A549 (cell line): ENCODE measurements around the gene PPP2R2C. TPM values are rescaled to one million over a fixed set of nuclear protein-coding genes. Genes with fewer than 3 reads are reported as not detected.

Experiments
- ATAC-seq, 2 experiments: fragments of 200-7000 bp in 1 of 2; fragments of >200 bp in 1 of 2; cut with Nextera tagmentation in 1 of 2; cut with Tn5 transposase in 1 of 2; 3 replicates each; pipeline versions ENCODE4 v1.8.0 to v1.9.1; 2018 to 2020; ENCODE audit warnings: mild to moderate bottlenecking in 1 of 2, moderate library complexity in 1 of 2
- CTCF ChIA-PET: fragments of 300-600 bp; sonication (Branson Sonifier 250); formaldehyde crosslinking; extraction: SDS; loops from one replicate; lab custom pipeline; 2021; ENCODE audit warnings: antibody characterized with exemption, inconsistent platforms; lab: Yijun Ruan, JAX
- POLR2A ChIA-PET: fragments of 350-600 bp; formaldehyde crosslinking; extraction: SDS; loops from one replicate; lab custom pipeline; 2021; ENCODE audit warnings: antibody characterized with exemption, inconsistent platforms; lab: Yijun Ruan, JAX
- DNase-seq, 2 experiments: peaks; one replicate each; pipeline versions ENCODE4 v3.0.0 to v3.0.0-alpha.2; 2011 to 2016; ENCODE audit warnings: low read depth in 1 of 2, low spot score in 1 of 2
- FAIRE-seq: peaks from 2 replicates; lab custom pipeline; 2011; peaks lifted over from hg19 to GRCh38; lab: Jason Lieb, UNC
- H3K27ac ChIP-seq, 2 experiments: fragments of >200 bp; sonication (Bioruptor Twin); formaldehyde crosslinking; 3 replicates each; pipeline ENCODE4 v1.5.1; 2016 to 2017
- H3K4me1 ChIP-seq: fragments of >200 bp; sonication (Bioruptor Twin); formaldehyde crosslinking; 3 replicates; pipeline ENCODE4 v1.6.1; 2016
- H3K4me2 ChIP-seq: fragments of >200 bp; sonication (Bioruptor Twin); formaldehyde crosslinking; 3 replicates; pipeline ENCODE4 v1.6.1; 2016
- H3K4me3 ChIP-seq: fragments of >200 bp; sonication (Bioruptor Twin); formaldehyde crosslinking; 3 replicates; pipeline ENCODE4 v1.5.1; 2016
- H3K9me3 ChIP-seq: fragments of >200 bp; sonication (Bioruptor Twin); formaldehyde crosslinking; 3 replicates; pipeline ENCODE4 v1.6.1; 2016
- BHLHE40 ChIP-seq: IDR thresholded peaks from 2 replicates; pipeline ENCODE4 v1.6.1; 2012; ENCODE audit warnings: low read depth, low read length, inconsistent platforms
- CBX2 ChIP-seq: fragments of 200-600 bp; sonication (generic); IDR thresholded peaks from 2 replicates; pipeline ENCODE4 v1.6.1; 2016; ENCODE audit warnings: low read depth, mild to moderate bottlenecking, borderline replicate concordance
- CBX8 ChIP-seq: fragments of 200-600 bp; sonication (generic); IDR thresholded peaks from 2 replicates; pipeline ENCODE4 v1.6.1; 2016
- CHD4 ChIP-seq: fragments of 200-600 bp; sonication (generic); IDR thresholded peaks from 2 replicates; pipeline ENCODE4 v1.6.1; 2016; ENCODE audit warnings: antibody characterized with exemption, mild to moderate bottlenecking, borderline replicate concordance
- EHF ChIP-seq: fragments of 250-450 bp; sonication (Bioruptor Pico); IDR thresholded peaks from 2 replicates; pipeline ENCODE4 v1.5.0; 2020; ENCODE audit warnings: mild to moderate bottlenecking
- ESRRA ChIP-seq: fragments of 150-350 bp; IDR thresholded peaks from 2 replicates; pipeline ENCODE4 v1.6.1; 2014; ENCODE audit warnings: mild to moderate bottlenecking, low read length, borderline replicate concordance
- FOXS1 ChIP-seq: fragments of 250-450 bp; sonication (Bioruptor Pico); IDR thresholded peaks from 2 replicates; pipeline ENCODE4 v1.5.0; 2020; ENCODE audit warnings: mild to moderate bottlenecking, moderate library complexity
- GATA3 ChIP-seq: IDR thresholded peaks from 2 replicates; pipeline ENCODE4 v1.6.1; 2012; ENCODE audit warnings: borderline replicate concordance
- HOXA7 ChIP-seq: fragments of 250-450 bp; sonication (Bioruptor Pico); IDR thresholded peaks from 2 replicates; pipeline ENCODE4 v1.5.0; 2020; ENCODE audit warnings: mild to moderate bottlenecking, moderate library complexity
- JUNB ChIP-seq: fragments of >200 bp; sonication (Bioruptor Twin); formaldehyde crosslinking; IDR thresholded peaks from 2 replicates; pipeline ENCODE4 v1.6.1; 2016
- KDM1A ChIP-seq: fragments of 200-600 bp; sonication (generic); IDR thresholded peaks from 2 replicates; pipeline ENCODE4 v1.6.1; 2016; ENCODE audit warnings: low read depth, mild to moderate bottlenecking
- MAFK ChIP-seq: fragments of 450-650 bp; IDR thresholded peaks from 2 replicates; pipeline ENCODE4 v1.6.1; 2014; ENCODE audit not compliant: partially characterized antibody
- MAZ ChIP-seq: fragments of 150-350 bp; IDR thresholded peaks from 2 replicates; pipeline ENCODE4 v1.6.1; 2014; ENCODE audit warnings: antibody characterized with exemption, low read depth, low read length, borderline replicate concordance
- MYC ChIP-seq: IDR thresholded peaks from 2 replicates; pipeline ENCODE4 v1.6.1; 2012; ENCODE audit warnings: mild to moderate bottlenecking, inconsistent platforms, low read length, improper control_type of control experiment, borderline replicate concordance
- NFE2L2 ChIP-seq: fragments of 150-350 bp; conservative IDR thresholded peaks from 2 replicates; pipeline ENCODE4 v1.6.1; 2014; ENCODE audit warnings: low read length
- NPAS2 ChIP-seq: fragments of 250-450 bp; sonication (Bioruptor Pico); IDR thresholded peaks from 2 replicates; pipeline ENCODE4 v1.8.0; 2022; ENCODE audit warnings: mild to moderate bottlenecking, moderate library complexity, borderline replicate concordance
- PHF8 ChIP-seq: fragments of 200-600 bp; sonication (generic); IDR thresholded peaks from 2 replicates; pipeline ENCODE4 v1.6.1; 2016; ENCODE audit warnings: low read depth, mild to moderate bottlenecking, antibody characterized with exemption, moderate library complexity, borderline replicate concordance
- RAD21 ChIP-seq, 2 experiments: fragments of >200 bp in 1 of 2; sonication (Bioruptor Twin) in 1 of 2; formaldehyde crosslinking in 1 of 2; IDR thresholded peaks in 1 of 2; conservative IDR thresholded peaks in 1 of 2; 2 replicates in 1 of 2; 3 replicates in 1 of 2; pipeline ENCODE4 v1.6.1; 2012 to 2018; ENCODE audit warnings: inconsistent platforms in 1 of 2
- RARB ChIP-seq: fragments of 250-450 bp; sonication (Bioruptor Pico); IDR thresholded peaks from 2 replicates; pipeline ENCODE4 v1.8.0; 2021; ENCODE audit warnings: mild to moderate bottlenecking, moderate library complexity
- RFX5 ChIP-seq: fragments of 450-650 bp; IDR thresholded peaks from 2 replicates; pipeline ENCODE4 v1.7.1; 2014; ENCODE audit warnings: antibody characterized with exemption, mild to moderate bottlenecking, moderate library complexity
- SMC3 ChIP-seq: fragments of >200 bp; sonication (Bioruptor Twin); formaldehyde crosslinking; IDR thresholded peaks from 3 replicates; pipeline ENCODE4 v1.6.1; 2018; ENCODE audit warnings: inconsistent platforms
- SREBF2 ChIP-seq: fragments of 450-650 bp; IDR thresholded peaks from 2 replicates; pipeline ENCODE4 v1.6.1; 2014; ENCODE audit warnings: mild to moderate bottlenecking, moderate library complexity
- TFCP2L1 ChIP-seq: fragments of 250-450 bp; sonication (Bioruptor Pico); IDR thresholded peaks from 2 replicates; pipeline ENCODE4 v1.5.0; 2021; ENCODE audit warnings: mild to moderate bottlenecking
- ZNF302 ChIP-seq: fragments of 250-450 bp; sonication (Bioruptor Pico); IDR thresholded peaks from 2 replicates; pipeline ENCODE4 v1.9.0; 2021; ENCODE audit warnings: inconsistent platforms, mild to moderate bottlenecking, moderate library complexity
- WGBS: methylation state at CpG from one replicate; pipeline ENCODE4 v1.1.6; 2017; ENCODE audit errors: missing lambda C conversion rate; 5-methylcytosine and 5-hydroxymethylcytosine counted together
- polyA plus RNA-seq, 4 experiments: library from polyadenylated mRNA; depleted of rRNA in 3 of 4; stranded (reverse); fragments of >200 nt; fragmentation: RNase III in 1 of 4; extraction: RNeasy Plus Mini Kit Qiagen cat#74134 plus additional on column Dnase treatment in 1 of 4; gene quantifications; 2 replicates in 3 of 4; 3 replicates in 1 of 4; pipeline ENCODE4 v1.2.3, GENCODE V29; 2011 to 2017
- TF ChIP-seq, protein P1 (sequence below): fragments of >200 bp; sonication (Bioruptor Twin); formaldehyde crosslinking; IDR thresholded peaks from 3 replicates; pipeline ENCODE4 v1.5.1; 2016
- TF ChIP-seq, protein P2 (sequence below): IDR thresholded peaks from 2 replicates; pipeline ENCODE4 v1.6.1; 2012; ENCODE audit warnings: low read depth, borderline replicate concordance
- TF ChIP-seq, protein P3 (sequence below): IDR thresholded peaks from 2 replicates; pipeline ENCODE4 v1.6.1; 2012

PPP2R2C gene
- polyA plus RNA-seq, 2 of the 4 experiments (the other 2 are of a cell fraction) = 23.9 to 29.4 TPM

DNA sequence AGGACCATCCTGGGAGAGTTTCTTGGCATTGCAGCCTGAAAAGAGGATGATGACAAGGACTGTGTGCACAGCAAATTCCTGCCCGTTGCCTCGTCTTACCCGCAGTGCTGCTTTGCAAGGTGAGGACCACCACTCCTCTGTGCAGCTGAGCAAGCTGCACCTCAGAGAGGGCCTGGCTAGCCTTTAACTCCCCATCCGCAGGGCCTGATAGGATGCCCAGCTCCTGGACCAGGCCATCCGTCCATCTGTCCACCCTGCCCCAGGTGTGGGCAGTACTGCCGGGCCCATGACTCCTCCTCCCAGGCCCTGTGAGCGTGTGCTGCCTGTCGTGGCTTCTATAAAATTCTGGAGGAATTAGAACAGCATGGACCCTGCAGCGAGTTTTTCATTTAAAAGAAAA lies 43.9 kb upstream of the PPP2R2C start:
- WGBS = 49% methylated on average over 6 of the region's 9 CpGs
- Histone ChIP-seq H3K4me1 (no peaks in the 10 kb centered on the region), H3K9me3 (no peaks in the 10 kb centered on the region), H3K4me2 (no peak overlapping the region), H3K4me3 (no peak overlapping the region), H3K27ac (no peak overlapping the region)
- no peak for TF ChIP-seq SMC3
- TF ChIP-seq NPAS2 = no peak
- no peak for TF ChIP-seq EHF (CRISPR knock-in tag)
- TF ChIP-seq, protein P1, sequence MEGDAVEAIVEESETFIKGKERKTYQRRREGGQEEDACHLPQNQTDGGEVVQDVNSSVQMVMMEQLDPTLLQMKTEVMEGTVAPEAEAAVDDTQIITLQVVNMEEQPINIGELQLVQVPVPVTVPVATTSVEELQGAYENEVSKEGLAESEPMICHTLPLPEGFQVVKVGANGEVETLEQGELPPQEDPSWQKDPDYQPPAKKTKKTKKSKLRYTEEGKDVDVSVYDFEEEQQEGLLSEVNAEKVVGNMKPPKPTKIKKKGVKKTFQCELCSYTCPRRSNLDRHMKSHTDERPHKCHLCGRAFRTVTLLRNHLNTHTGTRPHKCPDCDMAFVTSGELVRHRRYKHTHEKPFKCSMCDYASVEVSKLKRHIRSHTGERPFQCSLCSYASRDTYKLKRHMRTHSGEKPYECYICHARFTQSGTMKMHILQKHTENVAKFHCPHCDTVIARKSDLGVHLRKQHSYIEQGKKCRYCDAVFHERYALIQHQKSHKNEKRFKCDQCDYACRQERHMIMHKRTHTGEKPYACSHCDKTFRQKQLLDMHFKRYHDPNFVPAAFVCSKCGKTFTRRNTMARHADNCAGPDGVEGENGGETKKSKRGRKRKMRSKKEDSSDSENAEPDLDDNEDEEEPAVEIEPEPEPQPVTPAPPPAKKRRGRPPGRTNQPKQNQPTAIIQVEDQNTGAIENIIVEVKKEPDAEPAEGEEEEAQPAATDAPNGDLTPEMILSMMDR = no peak
- no peak for TF ChIP-seq BHLHE40
- no peak for TF ChIP-seq HOXA7 (CRISPR knock-in tag)
- DNase-seq = no peak
- CTCF ChIA-PET = no interaction called here
- FAIRE-seq = no peak
- ATAC-seq = no peak
- POLR2A ChIA-PET = no interaction called here

DNA sequence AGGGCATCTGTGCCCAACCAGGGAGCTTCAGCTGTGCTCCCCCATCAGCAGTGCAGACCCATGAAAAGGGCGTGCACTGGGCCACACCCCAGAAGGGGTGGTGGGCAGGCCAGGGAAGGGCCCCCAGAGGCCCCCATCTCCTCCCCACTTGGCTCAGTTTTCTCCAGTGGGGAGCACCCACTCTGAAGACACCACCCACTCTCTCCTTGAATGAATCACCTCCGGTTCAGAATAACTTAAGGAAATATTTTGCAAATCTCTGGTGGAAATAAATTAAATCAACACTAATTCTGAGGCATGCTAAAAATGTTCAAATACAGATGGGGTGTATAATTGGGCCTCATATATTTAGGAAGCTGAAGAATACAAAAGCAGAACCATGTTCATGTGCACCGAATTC lies 41.3 kb upstream of the PPP2R2C start:
- WGBS = 63% methylated on average over 2 of the region's 3 CpGs
- no peak for DNase-seq
- no peak overlapping the region for H3K4me3 ChIP-seq
- ATAC-seq = no peak
- H3K4me1 ChIP-seq = peaks cover 8% of the 10 kb centered on the region; the same call in 2 of the 3 replicates
- TF ChIP-seq, protein P2, sequence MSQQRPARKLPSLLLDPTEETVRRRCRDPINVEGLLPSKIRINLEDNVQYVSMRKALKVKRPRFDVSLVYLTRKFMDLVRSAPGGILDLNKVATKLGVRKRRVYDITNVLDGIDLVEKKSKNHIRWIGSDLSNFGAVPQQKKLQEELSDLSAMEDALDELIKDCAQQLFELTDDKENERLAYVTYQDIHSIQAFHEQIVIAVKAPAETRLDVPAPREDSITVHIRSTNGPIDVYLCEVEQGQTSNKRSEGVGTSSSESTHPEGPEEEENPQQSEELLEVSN = no peak
- no peak for TF ChIP-seq CBX2
- no peak for TF ChIP-seq FOXS1 (CRISPR knock-in tag)
- TF ChIP-seq GATA3 = no peak
- TF ChIP-seq NFE2L2 = no peak
- no peak for TF ChIP-seq PHF8
- no peak for TF ChIP-seq BHLHE40
- TF ChIP-seq, all 56 proteins: peak for 0
- Histone ChIP-seq H3K27ac (no peak overlapping the region), H3K4me2 (no peak overlapping the region), H3K9me3 (no peaks in the 10 kb centered on the region)
- no peak for FAIRE-seq
- CTCF ChIA-PET = interaction anchor here (1.3 kb wide), 1 partner anchor 33 kb away, joined by 4 read pairs; no protein-coding TSS in a partner anchor
- POLR2A ChIA-PET = no interaction called here

DNA sequence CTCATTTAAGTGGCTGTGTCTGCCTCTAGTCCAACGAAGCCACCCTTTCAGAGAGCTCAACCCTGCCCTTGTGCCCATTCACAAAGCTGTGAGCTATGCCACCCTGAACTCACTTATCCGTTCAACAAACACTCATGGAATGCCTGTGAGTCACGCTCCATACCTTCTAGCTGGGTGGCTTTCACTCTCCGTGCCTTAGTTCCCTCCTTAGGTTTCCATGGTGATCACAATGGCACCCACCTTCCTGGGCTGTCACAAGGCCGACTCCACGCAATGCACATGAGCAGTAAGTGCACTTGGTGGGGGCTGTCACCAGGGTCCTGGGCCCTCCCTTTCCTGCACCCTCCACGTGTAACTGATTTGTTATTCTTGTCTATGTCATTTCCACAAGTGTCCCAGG lies 37.2 kb upstream of the PPP2R2C start:
- WGBS = 24% methylated on average over 7 of the region's 7 CpGs
- DNase-seq (peak; percentile 21 to 22), FAIRE-seq (no peak), ATAC-seq (peak; percentile 34 to 70; a peak in 4 of 6 replicates)
- peaks cover 13% of the 10 kb centered on the region for H3K9me3 ChIP-seq
- H3K4me2 ChIP-seq = 0 out of 3 replicates have a peak overlapping the region, but pooled peaks have one; percentile 1
- H3K27ac ChIP-seq = no peak overlapping the region
- peaks cover 8% of the 10 kb centered on the region; the same call in 2 of the 3 replicates for H3K4me1 ChIP-seq
- POLR2A ChIA-PET = no interaction called here
- H3K4me3 ChIP-seq = no peak overlapping the region
- TF ChIP-seq BHLHE40 (no peak), ESRRA (no peak), CHD4 (no peak), SMC3 (no peak), KDM1A (no peak), ZNF302 (CRISPR knock-in tag) (no peak), RFX5 (no peak), TFCP2L1 (CRISPR knock-in tag) (no peak), EHF (CRISPR knock-in tag) (no peak), JUNB (no peak), RAD21 (conservative IDR thresholded peaks at IDR 0.05 in 1 of 2, IDR thresholded peaks at IDR 0.05 in 1 of 2) (no peak), MYC (no peak), CBX8 (no peak), MAZ (no peak), RARB (no peak), SREBF2 (no peak), MAFK (no peak)
- TF ChIP-seq, protein P3, sequence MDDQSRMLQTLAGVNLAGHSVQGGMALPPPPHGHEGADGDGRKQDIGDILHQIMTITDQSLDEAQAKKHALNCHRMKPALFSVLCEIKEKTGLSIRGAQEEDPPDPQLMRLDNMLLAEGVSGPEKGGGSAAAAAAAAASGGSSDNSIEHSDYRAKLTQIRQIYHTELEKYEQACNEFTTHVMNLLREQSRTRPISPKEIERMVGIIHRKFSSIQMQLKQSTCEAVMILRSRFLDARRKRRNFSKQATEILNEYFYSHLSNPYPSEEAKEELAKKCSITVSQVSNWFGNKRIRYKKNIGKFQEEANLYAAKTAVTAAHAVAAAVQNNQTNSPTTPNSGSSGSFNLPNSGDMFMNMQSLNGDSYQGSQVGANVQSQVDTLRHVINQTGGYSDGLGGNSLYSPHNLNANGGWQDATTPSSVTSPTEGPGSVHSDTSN = no peak
- CTCF ChIA-PET = interaction anchor here (1.0 kb wide), 1 partner anchor 37 kb away, joined by 3 read pairs; no protein-coding TSS in a partner anchor
